ENCODE measurements around the gene RPS6KL1.

- TF ChIP-seq EZH2 (IDR thresholded peaks at IDR 0.05; ENCODE audit: low read length, unreplicated experiment) (no peak), CTCF (conservative IDR thresholded peaks at IDR 0.05; ENCODE audit: low read depth, low read length) (no peak), EZH2phosphoT487 (IDR thresholded peaks at IDR 0.05; ENCODE audit: borderline replicate concordance, low read length) (no peak)
Measured at GRCh38 chr14:74962046-74962445, 39.0 kb upstream of the RPS6KL1 start.
